IPS-18a (cell line): Measurements from ENCODE around the gene WIPI1.
"Not testable (repeated sequence)": the region's sequence is repeated elsewhere in the genome, so short reads cannot be mapped to it uniquely, and the experiment has no call there.

Source experiments
- H3K27ac ChIP-seq: one replicate; pipeline ENCODE4 v1.5.1; 2013; ENCODE audit warnings: low read length
- H3K27me3 ChIP-seq: one replicate; pipeline ENCODE4 v1.6.1; 2013; ENCODE audit warnings: mild to moderate bottlenecking, low read length; ENCODE audit not compliant: control insufficient read depth, insufficient read depth
- H3K36me3 ChIP-seq: one replicate; pipeline ENCODE4 v1.6.1; 2013; ENCODE audit warnings: low read depth, low read length; ENCODE audit not compliant: control insufficient read depth
- H3K4me1 ChIP-seq: one replicate; pipeline ENCODE4 v1.6.1; 2013; ENCODE audit warnings: low read depth, low read length; ENCODE audit not compliant: control insufficient read depth
- H3K4me3 ChIP-seq: one replicate; pipeline ENCODE4 v1.5.1; 2013; ENCODE audit warnings: low read length
- H3K9ac ChIP-seq: one replicate; pipeline ENCODE4 v1.6.1; 2013; ENCODE audit warnings: mild to moderate bottlenecking, low read length, moderate library complexity
- H3K9me3 ChIP-seq: one replicate; pipeline ENCODE4 v1.6.1; 2013; ENCODE audit warnings: low read depth, low read length; ENCODE audit not compliant: control insufficient read depth

The WIPI1 gene

GRCh38 chr17:68378268-68379176 lies 78.8 kb downstream of the WIPI1 start:
- H3K9me3 ChIP-seq, result no peaks in the 10 kb centered on the region
- H3K27me3 ChIP-seq, result no peaks in the 10 kb centered on the region
- H3K4me3 ChIP-seq, result no peak overlapping the region
- peaks cover 16% of the 10 kb centered on the region for H3K4me1 ChIP-seq
- H3K36me3 ChIP-seq, result no peaks in the 10 kb centered on the region
- H3K27ac ChIP-seq, result peak overlapping the region; percentile 27
- H3K9ac ChIP-seq, result no peak overlapping the region

GRCh38 chr17:68377771-68378267 lies 79.5 kb downstream of the WIPI1 start:
- Histone ChIP-seq H3K4me1 (peaks cover 16% of the 10 kb centered on the region), H3K36me3 (no peaks in the 10 kb centered on the region), H3K4me3 (no peak overlapping the region), H3K9me3 (no peaks in the 10 kb centered on the region), H3K27me3 (no peaks in the 10 kb centered on the region), H3K27ac (no peak overlapping the region), H3K9ac (no peak overlapping the region)

DNA sequence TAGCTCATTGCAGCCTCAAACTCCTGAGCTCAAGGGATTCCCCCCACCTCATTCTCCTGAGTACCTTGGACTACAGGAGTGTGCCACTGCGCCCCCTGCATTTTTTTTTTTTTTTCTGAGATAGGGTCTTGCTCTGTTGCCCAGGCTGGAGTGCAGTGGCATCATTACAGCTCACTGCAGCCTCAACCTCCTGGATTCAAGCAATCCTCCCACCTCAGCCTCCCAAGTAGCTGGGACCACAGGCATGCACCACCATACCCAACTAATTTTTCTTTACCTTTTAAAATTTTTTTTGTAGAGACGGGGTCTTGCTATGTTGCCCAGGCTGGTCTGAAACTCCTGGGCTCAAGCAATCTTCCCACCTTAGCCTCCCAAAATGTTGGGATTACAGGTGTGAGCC lies 81.1 kb downstream of the WIPI1 start:
- peaks cover 16% of the 10 kb centered on the region for H3K4me1 ChIP-seq
- H3K36me3 ChIP-seq, H3K27me3 ChIP-seq, H3K9ac ChIP-seq, H3K9me3 ChIP-seq, H3K4me3 ChIP-seq, H3K27ac ChIP-seq: not testable (repeated sequence)

GRCh38 chr17:68375566-68375965 lies 81.7 kb downstream of the WIPI1 start:
- no peak overlapping the region for H3K27ac ChIP-seq
- no peak overlapping the region for H3K9ac ChIP-seq
- no peaks in the 10 kb centered on the region for H3K36me3 ChIP-seq
- H3K4me1 ChIP-seq, result peaks cover 16% of the 10 kb centered on the region
- no peak overlapping the region for H3K4me3 ChIP-seq
- no peaks in the 10 kb centered on the region for H3K27me3 ChIP-seq
- H3K9me3 ChIP-seq, result no peaks in the 10 kb centered on the region
